CD4-positive, alpha-beta T cell (primary cell): Measurements from ENCODE around the gene KCNK6. TPM values are rescaled to one million over a fixed set of nuclear protein-coding genes. Genes with fewer than 3 reads are reported as not detected.

Experiments
- ATAC-seq: fragments of 200-7000 bp; cut with Tn5 transposase; one replicate; pipeline ENCODE4 v1.10.0; 2022; ENCODE audit warnings: mild to moderate bottlenecking; ENCODE audit not compliant: poor library complexity
- CTCF ChIA-PET: fragments of 350-600 bp; sonication (Branson Sonifier 250); formaldehyde crosslinking; loops from one replicate; lab custom pipeline; 2021; ENCODE audit warnings: antibody characterized with exemption, inconsistent platforms; lab: Charles Lee
- POLR2A ChIA-PET: fragments of 350-600 bp; sonication (Branson Sonifier 250); formaldehyde crosslinking; loops from one replicate; lab custom pipeline; 2021; ENCODE audit warnings: antibody characterized with exemption, inconsistent platforms; lab: Charles Lee
- DNase-seq, 14 experiments: peaks; one replicate each; pipeline ENCODE4 v3.0.0-alpha.2; 2013 to 2020; ENCODE audit warnings: mixed read lengths in 2 of 14
- H3K27ac ChIP-seq, 2 donors: one replicate each; pipeline versions ENCODE4 v1.5.1 to v1.7.0; 2013; ENCODE audit warnings: low read length in 2 of 2, low read depth in 1 of 2, mild to moderate bottlenecking in 1 of 2
- H3K27me3 ChIP-seq, 2 experiments: 1 replicate in 1 of 2; 2 replicates in 1 of 2; pipeline versions ENCODE4 v1.6.1 to v1.7.0; 2013; ENCODE audit warnings: low read length in 2 of 2, control low read depth in 1 of 2, mild to moderate bottlenecking in 1 of 2, moderate library complexity in 1 of 2; ENCODE audit not compliant: insufficient read depth in 2 of 2, control insufficient read depth in 1 of 2
- H3K36me3 ChIP-seq: one replicate; pipeline ENCODE4 v1.6.1; 2013; ENCODE audit warnings: low read length, control low read depth; ENCODE audit not compliant: insufficient read depth
- H3K4me1 ChIP-seq: one replicate; pipeline ENCODE4 v1.6.1; 2013; ENCODE audit warnings: low read length, control low read depth; ENCODE audit not compliant: insufficient read depth
- H3K4me3 ChIP-seq: one replicate; pipeline ENCODE4 v1.5.1; 2013; ENCODE audit warnings: mild to moderate bottlenecking, low read length, moderate library complexity
- H3K9me3 ChIP-seq, 2 experiments: 1 replicate in 1 of 2; 2 replicates in 1 of 2; pipeline versions ENCODE4 v1.6.1 to v1.7.0; 2013; ENCODE audit warnings: low read length in 2 of 2, mild to moderate bottlenecking in 2 of 2, control low read depth in 1 of 2, moderate library complexity in 1 of 2; ENCODE audit not compliant: control insufficient read depth in 1 of 2, insufficient read depth in 1 of 2
- H3K27ac Mint-ChIP-seq: one replicate; pipeline ENCODE4 v1.8.0; 2020; ENCODE audit warnings: mixed read lengths
- H3K27me3 Mint-ChIP-seq: one replicate; pipeline ENCODE4 v1.8.0; 2021; ENCODE audit warnings: mixed read lengths
- H3K36me3 Mint-ChIP-seq: one replicate; pipeline ENCODE4 v1.8.0; 2021; ENCODE audit warnings: low read depth, mixed read lengths
- H3K4me1 Mint-ChIP-seq: one replicate; pipeline ENCODE4 v1.8.0; 2021; ENCODE audit warnings: low read depth, mixed read lengths
- H3K4me3 Mint-ChIP-seq: one replicate; pipeline ENCODE4 v1.8.0; 2020; ENCODE audit warnings: mild to moderate bottlenecking, mixed read lengths
- H3K9me3 Mint-ChIP-seq: one replicate; pipeline ENCODE4 v1.8.0; 2020; ENCODE audit warnings: mixed read lengths
- CTCF ChIP-seq: fragments of 200-600 bp; IDR thresholded peaks from one replicate; pipeline ENCODE4 v1.8.0; 2022; ENCODE audit warnings: antibody characterized with exemption, mild to moderate bottlenecking
- intact Hi-C, 2 experiments: fragments of 100-400 bp; cut with DNase I in 1 of 2; cut with micrococcal nuclease in 1 of 2; formaldehyde crosslinking; loops; one replicate each; pipeline versions ENCODE4 v1.15.1 to v1.9.0; 2023 to 2025; cut with DNase I, micrococcal nuclease
- total RNA-seq, 174 experiments: library from RNA in 2 of 174; stranded (reverse) in 2 of 174; gene quantifications; one replicate each; pipeline ENCODE4 v1.2.3 and lab custom pipeline; 2021 to 2026

Gene KCNK6
- total RNA-seq, 2 experiments from 2014 or later, result 3.0 to 3.1 TPM

GRCh38 chr19:38303517-38304351 is 15.9 kb upstream of the KCNK6 start, which contains the start of gene C19orf33:
Gene C19orf33, plus strand, starts transcription at chr19:38304251. Its CDS starts 11 bp downstream, at chr19:38304262.
- no peak for TF ChIP-seq CTCF
- Mint-ChIP-seq H3K27me3 (no peaks in the 10 kb centered on the region), H3K36me3 (peaks cover 23% of the 10 kb centered on the region), H3K27ac (no peak within 1 kb of the TSS), H3K4me1 (no peaks in the 10 kb centered on the region), H3K9me3 (no peaks in the 10 kb centered on the region), H3K4me3 (no peak within 1 kb of the TSS)
- Histone ChIP-seq H3K9me3 (peaks cover 0 to 8% of the 10 kb centered on the region in 2 experiments), H3K4me1 (no peaks in the 10 kb centered on the region), H3K27ac (no peak within 1 kb of the TSS), H3K27me3 (no peaks in the 10 kb centered on the region), H3K36me3 (peaks cover 20% of the 10 kb centered on the region), H3K4me3 (no peak within 1 kb of the TSS)
- DNase-seq (no peak), ATAC-seq (no peak)
- ChIA-PET POLR2A (no interaction called here), CTCF (no interaction called here)
- intact Hi-C loops, result no loop called here

- ChIA-PET POLR2A (no interaction called here), CTCF (no interaction called here)
- TF ChIP-seq CTCF, result no peak
- ATAC-seq (no peak), DNase-seq (no peak)
- no peak overlapping the region for H3K4me3 Mint-ChIP-seq
- Histone ChIP-seq H3K4me3 (no peak overlapping the region), H3K4me1 (no peaks in the 10 kb centered on the region), H3K27me3 (no peaks in the 10 kb centered on the region), H3K36me3 (peaks cover 20% of the 10 kb centered on the region), H3K9me3 (peaks cover 0 to 8% of the 10 kb centered on the region in 2 experiments), H3K27ac (no peak overlapping the region)
- peaks cover 24% of the 10 kb centered on the region for H3K36me3 Mint-ChIP-seq
- intact Hi-C loops, result no loop called here
- H3K9me3 Mint-ChIP-seq, result no peaks in the 10 kb centered on the region
- no peaks in the 10 kb centered on the region for H3K4me1 Mint-ChIP-seq
- no peaks in the 10 kb centered on the region for H3K27me3 Mint-ChIP-seq
- no peak overlapping the region for H3K27ac Mint-ChIP-seq
Observed at GRCh38 chr19:38304352-38304865, 15.2 kb upstream of the KCNK6 start.

GRCh38 chr19:38304866-38305429 is 14.7 kb upstream of the KCNK6 start:
- POLR2A ChIA-PET, result no interaction called here
- no peak overlapping the region for H3K4me3 ChIP-seq
- H3K4me1 Mint-ChIP-seq, result no peaks in the 10 kb centered on the region
- H3K9me3 Mint-ChIP-seq, result no peaks in the 10 kb centered on the region
- H3K36me3 Mint-ChIP-seq, result peaks cover 24% of the 10 kb centered on the region
- H3K36me3 ChIP-seq, result peaks cover 20% of the 10 kb centered on the region
- no peaks in the 10 kb centered on the region for H3K27me3 Mint-ChIP-seq
- no peak overlapping the region for H3K4me3 Mint-ChIP-seq
- DNase-seq, result no peak
- peaks cover 0 to 8% of the 10 kb centered on the region in 2 experiments for H3K9me3 ChIP-seq
- no peaks in the 10 kb centered on the region for H3K4me1 ChIP-seq
- no peaks in the 10 kb centered on the region for H3K27me3 ChIP-seq
- H3K27ac ChIP-seq, result no peak overlapping the region
- no peak overlapping the region for H3K27ac Mint-ChIP-seq
- TF ChIP-seq CTCF, result no peak
- CTCF ChIA-PET, result no interaction called here
- ATAC-seq, result no peak
- intact Hi-C loops, result no loop called here
